Ovary (tissue), 9 donors: ENCODE measurements around the gene RASA4B. TPM values are rescaled to one million over a fixed set of nuclear protein-coding genes. Genes with fewer than 3 reads are reported as not detected.
"Not testable (repeated sequence)": the region's sequence is repeated elsewhere in the genome, so short reads cannot be mapped to it uniquely, and the experiment has no call there.

Source experiments
- DNase-seq, 5 donors: peaks; one replicate each; pipeline ENCODE4 v3.0.0-alpha.2; 2019 to 2020
- H3K27ac ChIP-seq, 2 donors: fragments of 200-600 bp; one replicate each; pipeline versions ENCODE4 v1.5.1 to v1.8.0; 2019 to 2022
- H3K27me3 ChIP-seq: fragments of 200-600 bp; one replicate; pipeline ENCODE4 v1.8.0; 2022
- H3K36me3 ChIP-seq: fragments of 200-600 bp; sonication (generic); one replicate; pipeline ENCODE4 v1.5.1; 2019
- H3K4me1 ChIP-seq: one replicate; pipeline ENCODE4 v1.8.1; 2013; ENCODE audit warnings: mild to moderate bottlenecking, moderate library complexity; ENCODE audit not compliant: insufficient read depth
- H3K4me3 ChIP-seq: fragments of 200-600 bp; sonication (generic); one replicate; pipeline ENCODE4 v1.5.1; 2017
- H3K9me3 ChIP-seq, 2 donors: fragments of 200-600 bp in 1 of 2; sonication (generic) in 1 of 2; one replicate each; pipeline versions ENCODE4 v1.5.1 to v1.8.1; 2013 to 2019; ENCODE audit warnings: mild to moderate bottlenecking in 1 of 2, moderate library complexity in 1 of 2
- whole genome bisulfite sequencing, 3 donors: extraction: QIAGEN DNeasy Blood & Tissue Kit in 1 of 3; methylation state at CpG; one replicate each; pipeline versions ENCODE4 v1.1.5 to v1.1.7; 2013 to 2017; 5-methylcytosine and 5-hydroxymethylcytosine counted together
- intact Hi-C, 4 donors: fragments of 100-400 bp; cut with DNase I; formaldehyde crosslinking; loops; one replicate each; pipeline versions ENCODE4 v1.11.0 to v1.15.1; 2022 to 2023
- polyA plus RNA-seq, 2 donors: library from polyadenylated mRNA; stranded (reverse); fragments of 200-250 nt in 1 of 2; fragments of 350-450 nt in 1 of 2; fragmentation: Illumina TruSeq in 1 of 2; extraction: RNeasy Lipid Tissue Mini Kit (QIAGEN cat#74804) in 1 of 2; gene quantifications; one replicate each; pipeline ENCODE4 v1.2.3, GENCODE V29; 2013 to 2014
- total RNA-seq, 7 donors: library from RNA; depleted of rRNA in 2 of 7; stranded (reverse); fragments of >200 nt in 2 of 7; fragmentation: NEBNext Ultra II Directional in 3 of 7; extraction: Animal tissue kit (Norgen Biotek cat#: 25700) in 3 of 7; gene quantifications; one replicate each; pipeline versions ENCODE4 v1.1.0 to v1.2.4, GENCODE V29; 2016 to 2023
- donor health status: DM: no; HTN: no; CAD: no; lungs with moderate emphysema.
- donor health status: DM: no; HTN: no; CAD: no.
- donor health status: Bipolar disorder and iron deficiency.
- donor health status: DM: yes; HTN: yes; CAD: no.
- donor health status: DM: no; HTN: no; CAD: no.
- donor health status: DM: yes; HTN: yes; CAD: no.

The RASA4B gene
- total and polyA plus RNA-seq, 9 donors = 2.1 to 36.2 (median 12.6) TPM

- intact Hi-C loops, H3K4me1 ChIP-seq, H3K9me3 ChIP-seq, H3K27ac ChIP-seq, H3K36me3 ChIP-seq, H3K4me3 ChIP-seq, H3K27me3 ChIP-seq: not testable (repeated sequence)
- DNase-seq = peak in 2 of 5 donors; percentile 18 to 19
- no CpG with 5 or more reads among the region's 7 CpGs for WGBS, 3 donors
These were observed 14.0 kb upstream of the RASA4B start for GRCh38 chr7:102531583-102531982.

- DNase-seq = peak in 1 of 5 donors; percentile 25
- H3K4me1 ChIP-seq, H3K9me3 ChIP-seq, H3K27ac ChIP-seq, H3K27me3 ChIP-seq, H3K36me3 ChIP-seq, H3K4me3 ChIP-seq, intact Hi-C loops: not testable (repeated sequence)
- 93% methylated on average over 4 of the region's 13 CpGs; no CpG with 5 or more reads in 2 of the 3 donors for WGBS, 3 donors
These were observed 10.5 kb upstream of the RASA4B start for GRCh38 chr7:102527822-102528793.

GRCh38 chr7:102527182-102527581 lies 9.6 kb upstream of the RASA4B start:
- peak in 1 of 5 donors; percentile 9 for DNase-seq
- H3K27me3 ChIP-seq, H3K4me1 ChIP-seq, H3K27ac ChIP-seq, H3K9me3 ChIP-seq, intact Hi-C loops, H3K36me3 ChIP-seq, H3K4me3 ChIP-seq: not testable (repeated sequence)
- 63 to 88% (median 65%) methylated on average over 1 of the region's 8 CpGs for WGBS, 3 donors

GRCh38 chr7:102524803-102525202 lies 7.2 kb upstream of the RASA4B start:
- intact Hi-C loops, H3K27me3 ChIP-seq, H3K9me3 ChIP-seq, H3K27ac ChIP-seq, H3K4me3 ChIP-seq, H3K36me3 ChIP-seq, H3K4me1 ChIP-seq: not testable (repeated sequence)
- DNase-seq = peak in 3 of 5 donors; percentile 11 to 28 (median 26)
- 33 to 46% methylated on average over 1 of the region's 2 CpGs; no CpG with 5 or more reads in 1 of the 3 donors for WGBS, 3 donors

GRCh38 chr7:102520797-102521196 lies 3.2 kb upstream of the RASA4B start:
- H3K27me3 ChIP-seq, H3K27ac ChIP-seq, intact Hi-C loops, H3K9me3 ChIP-seq, H3K36me3 ChIP-seq, H3K4me3 ChIP-seq, H3K4me1 ChIP-seq, DNase-seq: not testable (repeated sequence)
- WGBS, 3 donors = 10 to 13% methylated on average over 4 of the region's 5 CpGs; no CpG with 5 or more reads in 1 of the 3 donors

GRCh38 chr7:102516951-102517350 lies 626 bp downstream of the RASA4B start:
- H3K36me3 ChIP-seq, DNase-seq, H3K4me1 ChIP-seq, H3K9me3 ChIP-seq, H3K27ac ChIP-seq, H3K27me3 ChIP-seq, intact Hi-C loops, H3K4me3 ChIP-seq: not testable (repeated sequence)
- no CpG with 5 or more reads among the region's 10 CpGs for WGBS, 3 donors

GRCh38 chr7:102515889-102516288 lies 1.7 kb downstream of the RASA4B start:
- H3K36me3 ChIP-seq, H3K27ac ChIP-seq, H3K9me3 ChIP-seq, H3K4me3 ChIP-seq, intact Hi-C loops, H3K4me1 ChIP-seq, H3K27me3 ChIP-seq, DNase-seq: not testable (repeated sequence)
- no CpG with 5 or more reads among the region's 3 CpGs for WGBS, 3 donors

GRCh38 chr7:102514881-102515721 lies 2.5 kb downstream of the RASA4B start:
- H3K27ac ChIP-seq, H3K4me3 ChIP-seq, H3K36me3 ChIP-seq, DNase-seq, H3K9me3 ChIP-seq, intact Hi-C loops, H3K27me3 ChIP-seq, H3K4me1 ChIP-seq: not testable (repeated sequence)
- WGBS, 3 donors = 39% methylated on average over 3 of the region's 15 CpGs; no CpG with 5 or more reads in 2 of the 3 donors

- Histone ChIP-seq H3K27ac (peak overlapping the region; percentile 60 to 87), H3K4me3 (peak overlapping the region; percentile 26)
- 4 to 6% (median 4%) methylated on average over 5 of the region's 5 CpGs for WGBS, 3 donors
- H3K9me3 ChIP-seq, intact Hi-C loops, H3K36me3 ChIP-seq, H3K4me1 ChIP-seq, H3K27me3 ChIP-seq: not testable (repeated sequence)
- DNase-seq = peak; percentile 47 to 81 (median 61)
These were observed 4.8 kb downstream of the RASA4B start for GRCh38 chr7:102512642-102513221.

- H3K27me3 ChIP-seq, H3K4me1 ChIP-seq, H3K36me3 ChIP-seq, DNase-seq, intact Hi-C loops, H3K27ac ChIP-seq, H3K9me3 ChIP-seq, H3K4me3 ChIP-seq: not testable (repeated sequence)
- WGBS, 3 donors = no CpG with 5 or more reads among the region's 30 CpGs
These were observed 5.6 kb downstream of the RASA4B start for GRCh38 chr7:102511860-102512522.

- H3K36me3 ChIP-seq, H3K27me3 ChIP-seq, intact Hi-C loops, H3K27ac ChIP-seq, H3K9me3 ChIP-seq, H3K4me3 ChIP-seq, H3K4me1 ChIP-seq: not testable (repeated sequence)
- DNase-seq = peak in 1 of 5 donors; percentile 43
- WGBS, 3 donors = 74 to 85% (median 77%) methylated on average over 4 to 5 of the region's 8 CpGs
These were observed 7.0 kb downstream of the RASA4B start for GRCh38 chr7:102510575-102510974.
